Measurements from ENCODE around the gene KIF6.
"Not testable (repeated sequence)": the region's sequence is repeated elsewhere in the genome, so short reads cannot be mapped to it uniquely, and the experiment has no call there.

GRCh38 chr6:39723350-39723749, 1.9 kb downstream of the KIF6 start:
- not testable (repeated sequence) for TF ChIP-seq POLR2A, CTCF (IDR thresholded peaks at IDR 0.05)
